Bronchial epithelial cell (primary cell): ENCODE results near the gene FGGY. TPM values are rescaled to one million over a fixed set of nuclear protein-coding genes. Genes with fewer than 3 reads are reported as not detected.

Experiments
- DNase-seq: peaks from one replicate; pipeline ENCODE4 v3.0.0-alpha.2; 2010; ENCODE audit warnings: low read depth
- FAIRE-seq: peaks from 2 replicates; lab custom pipeline; 2011; peaks lifted over from hg19 to GRCh38; lab: Jason Lieb, UNC
- H3K27me3 ChIP-seq: 2 replicates; pipeline ENCODE4 v1.5.1; 2011; ENCODE audit warnings: low read length; ENCODE audit not compliant: control insufficient read depth, insufficient read depth
- H3K36me3 ChIP-seq: 2 replicates; pipeline ENCODE4 v1.5.1; 2011; ENCODE audit warnings: low read length; ENCODE audit not compliant: control insufficient read depth, insufficient read depth
- H3K4me3 ChIP-seq: 2 replicates; pipeline ENCODE4 v1.5.1; 2011; ENCODE audit warnings: mild to moderate bottlenecking, low read depth, low read length, control low read depth
- total RNA-seq: library from RNA; depleted of rRNA; stranded (reverse); fragments of >200 nt; gene quantifications from 2 replicates; pipeline ENCODE4 v1.2.1, GENCODE V29; 2014
- TF ChIP-seq, protein P1 (sequence below): IDR thresholded peaks from 2 replicates; pipeline ENCODE4 v1.5.1; 2011; ENCODE audit warnings: mild to moderate bottlenecking, moderate library complexity, low read length, control low read depth, inconsistent platforms; ENCODE audit not compliant: insufficient read depth, severe bottlenecking

The FGGY gene
- total RNA-seq, 1 donor from 2014 or later, result 20.0 TPM

- no peak overlapping the region for H3K4me3 ChIP-seq
- FAIRE-seq, result peak; percentile 32
- no peaks in the 10 kb centered on the region for H3K27me3 ChIP-seq
- DNase-seq, result no peak
- TF ChIP-seq, protein P1, sequence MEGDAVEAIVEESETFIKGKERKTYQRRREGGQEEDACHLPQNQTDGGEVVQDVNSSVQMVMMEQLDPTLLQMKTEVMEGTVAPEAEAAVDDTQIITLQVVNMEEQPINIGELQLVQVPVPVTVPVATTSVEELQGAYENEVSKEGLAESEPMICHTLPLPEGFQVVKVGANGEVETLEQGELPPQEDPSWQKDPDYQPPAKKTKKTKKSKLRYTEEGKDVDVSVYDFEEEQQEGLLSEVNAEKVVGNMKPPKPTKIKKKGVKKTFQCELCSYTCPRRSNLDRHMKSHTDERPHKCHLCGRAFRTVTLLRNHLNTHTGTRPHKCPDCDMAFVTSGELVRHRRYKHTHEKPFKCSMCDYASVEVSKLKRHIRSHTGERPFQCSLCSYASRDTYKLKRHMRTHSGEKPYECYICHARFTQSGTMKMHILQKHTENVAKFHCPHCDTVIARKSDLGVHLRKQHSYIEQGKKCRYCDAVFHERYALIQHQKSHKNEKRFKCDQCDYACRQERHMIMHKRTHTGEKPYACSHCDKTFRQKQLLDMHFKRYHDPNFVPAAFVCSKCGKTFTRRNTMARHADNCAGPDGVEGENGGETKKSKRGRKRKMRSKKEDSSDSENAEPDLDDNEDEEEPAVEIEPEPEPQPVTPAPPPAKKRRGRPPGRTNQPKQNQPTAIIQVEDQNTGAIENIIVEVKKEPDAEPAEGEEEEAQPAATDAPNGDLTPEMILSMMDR, result no peak
- no peaks in the 10 kb centered on the region for H3K36me3 ChIP-seq
Measured at GRCh38 chr1:59560807-59561450, 264.0 kb downstream of the FGGY start.

DNA sequence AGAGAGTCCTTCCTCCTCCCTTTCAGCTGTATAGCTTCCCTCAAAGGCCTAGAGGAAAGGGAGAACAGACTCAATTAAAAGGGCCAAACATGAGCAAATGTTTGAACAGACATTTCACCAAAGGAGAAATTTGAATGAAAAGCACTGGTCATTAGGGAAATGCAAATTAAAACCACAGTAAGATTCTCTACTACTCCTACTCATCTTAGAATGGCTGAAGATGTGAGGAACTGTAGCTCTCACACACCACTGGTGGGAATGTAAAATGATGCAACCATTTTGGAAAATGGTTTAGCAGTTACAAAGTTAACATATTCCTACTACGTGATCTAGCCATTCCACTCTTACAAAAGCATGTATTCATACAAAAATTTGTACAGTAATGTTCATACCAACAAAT is 264.9 kb downstream of the FGGY start:
- DNase-seq, result no peak
- no peak overlapping the region for H3K4me3 ChIP-seq
- TF ChIP-seq, protein P1, result no peak
- H3K27me3 ChIP-seq, result no peaks in the 10 kb centered on the region
- FAIRE-seq, result no peak
- no peaks in the 10 kb centered on the region for H3K36me3 ChIP-seq

DNA sequence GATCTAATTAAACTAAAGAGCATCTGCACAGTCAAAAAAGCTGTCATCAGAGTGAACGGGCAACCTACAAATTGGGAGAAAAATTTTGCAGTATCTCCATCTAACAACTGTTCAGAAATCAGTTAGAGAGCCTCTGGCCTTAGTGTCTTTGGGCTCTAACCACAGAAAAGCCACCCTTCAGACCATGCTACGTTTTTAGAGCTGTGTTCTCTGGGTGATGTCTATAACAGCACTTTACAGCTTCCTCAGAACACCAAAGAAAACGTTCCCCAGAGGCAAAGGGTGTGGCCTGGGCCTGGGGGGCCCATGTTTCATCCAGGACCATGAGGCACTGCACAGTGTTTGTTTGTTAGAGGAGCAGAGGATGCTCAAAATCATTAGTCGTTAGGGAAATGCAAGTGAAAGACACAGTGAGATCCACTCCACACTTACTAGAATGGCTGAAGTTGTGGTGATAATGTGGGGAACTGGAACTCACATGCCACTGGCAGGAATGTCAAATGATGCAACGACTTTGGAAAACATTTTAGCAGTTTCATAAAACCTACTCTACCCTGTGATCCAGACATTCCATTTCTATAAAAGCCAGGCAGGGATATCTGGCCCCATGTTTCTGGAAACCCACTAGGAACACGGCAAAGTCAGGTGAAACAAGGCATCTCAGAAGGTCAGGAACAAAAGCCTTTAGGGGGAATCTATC is 267.4 kb downstream of the FGGY start:
- Histone ChIP-seq H3K4me3 (no peak overlapping the region), H3K27me3 (no peaks in the 10 kb centered on the region), H3K36me3 (no peaks in the 10 kb centered on the region)
- no peak for DNase-seq
- TF ChIP-seq, protein P1, result no peak
- no peak for FAIRE-seq

DNA sequence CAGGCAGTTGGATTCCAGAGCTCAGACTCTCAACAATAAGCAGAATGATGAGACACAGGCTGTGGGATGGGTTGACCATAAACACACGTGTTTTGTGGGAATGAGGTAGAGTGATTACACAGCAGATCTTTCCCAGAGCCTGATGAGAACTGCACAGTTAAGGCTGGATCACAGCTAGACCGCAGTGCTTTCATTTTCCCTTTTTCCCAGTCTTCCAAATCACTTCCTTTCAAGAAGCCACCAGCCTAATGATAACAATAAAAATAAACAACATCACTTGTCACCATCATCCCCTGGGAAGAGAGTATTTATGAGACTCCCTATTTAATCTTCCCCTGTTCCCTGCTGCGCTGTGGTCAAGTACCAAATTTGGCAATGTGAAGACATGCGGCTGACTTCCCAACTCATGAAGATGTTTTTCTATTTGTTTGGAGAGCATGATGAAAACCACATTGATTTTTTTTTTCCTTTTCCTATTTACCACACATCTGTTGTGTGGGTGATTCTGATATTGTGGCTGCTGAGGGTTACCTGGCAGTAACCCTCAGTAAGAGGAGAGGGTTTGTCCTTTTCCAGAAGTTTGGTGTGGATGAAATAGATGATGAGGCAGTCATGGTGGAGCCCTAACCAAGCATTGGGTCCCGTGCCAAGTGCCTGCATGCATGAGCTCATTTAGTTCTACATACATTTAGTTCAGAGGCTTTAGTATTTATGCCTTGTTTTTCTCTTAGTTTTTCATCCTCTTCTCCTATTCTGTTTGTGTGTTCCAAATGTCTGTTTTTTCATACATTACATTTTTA is 268.9 kb downstream of the FGGY start:
- Histone ChIP-seq H3K36me3 (no peaks in the 10 kb centered on the region), H3K4me3 (no peak overlapping the region), H3K27me3 (no peaks in the 10 kb centered on the region)
- FAIRE-seq, result no peak
- DNase-seq, result no peak
- TF ChIP-seq, protein P1, result no peak

- no peaks in the 10 kb centered on the region for H3K27me3 ChIP-seq
- H3K36me3 ChIP-seq, result no peaks in the 10 kb centered on the region
- no peak overlapping the region for H3K4me3 ChIP-seq
- no peak for FAIRE-seq
- TF ChIP-seq, protein P1, result peak; percentile 31
- DNase-seq, result peak; percentile 46
Measured at GRCh38 chr1:59568158-59568935, 271.5 kb downstream of the FGGY start.
